OCI-LY7 (cell line): Measurements from ENCODE around the gene ZNF598. TPM values are rescaled to one million over a fixed set of nuclear protein-coding genes. Genes with fewer than 3 reads are reported as not detected.
A peak's percentile ranks its signal among the peaks of the same experiment; 100 is the strongest.

ENCODE experiments used
- BruUV-seq: library from RNA; stranded (reverse); fragments of 400-500 nt; replicated peaks from 2 replicates; lab custom pipeline; 2021; lab: Mats Ljungman, UMichigan
- CTCF ChIA-PET: fragments of 300-600 bp; sonication (Branson Sonifier 250); formaldehyde crosslinking; loops from one replicate; lab custom pipeline; 2022; ENCODE audit warnings: antibody characterized with exemption; ENCODE audit not compliant: unreplicated experiment; lab: Charles Lee
- POLR2A ChIA-PET: fragments of 300-600 bp; sonication (Branson Sonifier 250); formaldehyde crosslinking; loops from one replicate; lab custom pipeline; 2022; ENCODE audit warnings: antibody characterized with exemption; lab: Charles Lee
- DNase-seq: peaks from one replicate; pipeline ENCODE4 v3.0.0-alpha.2; 2015; ENCODE audit warnings: low spot score
- H2AFZ ChIP-seq: fragments of 200-600 bp; sonication (generic), shearing (Covaris generic); 2 replicates; pipeline ENCODE4 v1.6.1; 2014; ENCODE audit warnings: mild to moderate bottlenecking, antibody characterized with exemption, low read length, moderate library complexity
- H3K27ac ChIP-seq: fragments of 200-600 bp; sonication (generic); 2 replicates; pipeline ENCODE4 v1.5.1; 2014; ENCODE audit warnings: mixed run types, low read depth, mild to moderate bottlenecking, moderate library complexity, low read length, inconsistent platforms; ENCODE audit not compliant: poor library complexity, severe bottlenecking
- H3K36me3 ChIP-seq: fragments of 200-600 bp; sonication (generic); 2 replicates; pipeline ENCODE4 v1.6.1; 2014; ENCODE audit warnings: mild to moderate bottlenecking, antibody characterized with exemption, low read length, moderate library complexity, mixed read lengths; ENCODE audit not compliant: insufficient read depth
- H3K4me1 ChIP-seq: fragments of 200-600 bp; sonication (generic); 2 replicates; pipeline ENCODE4 v1.5.1; 2014; ENCODE audit warnings: mild to moderate bottlenecking, low read length; ENCODE audit not compliant: insufficient read depth, poor library complexity, severe bottlenecking
- H3K4me2 ChIP-seq: fragments of 200-600 bp; sonication (generic); 2 replicates; pipeline ENCODE4 v1.6.1; 2014; ENCODE audit warnings: mild to moderate bottlenecking, low read length
- H3K4me3 ChIP-seq: fragments of 200-600 bp; sonication (generic); 2 replicates; pipeline ENCODE4 v1.5.1; 2014; ENCODE audit warnings: mild to moderate bottlenecking, low read depth, low read length; ENCODE audit not compliant: poor library complexity, severe bottlenecking
- H3K79me2 ChIP-seq: fragments of 200-600 bp; sonication (generic); 2 replicates; pipeline ENCODE4 v1.6.1; 2016; ENCODE audit warnings: low read depth, mild to moderate bottlenecking, low read length, moderate library complexity, mixed read lengths; ENCODE audit not compliant: insufficient read depth
- H3K9me2 ChIP-seq: fragments of 200-600 bp; sonication (generic); 2 replicates; pipeline ENCODE4 v1.6.1; 2016; ENCODE audit warnings: mild to moderate bottlenecking, low read length, mixed read lengths; ENCODE audit not compliant: insufficient read depth
- H3K9me3 ChIP-seq: fragments of 200-600 bp; sonication (generic); 2 replicates; pipeline ENCODE4 v1.6.1; 2014; ENCODE audit warnings: mild to moderate bottlenecking, mixed run types, low read length, mixed read lengths
- H4K20me1 ChIP-seq: fragments of 200-600 bp; sonication (generic); 2 replicates; pipeline ENCODE4 v1.6.1; 2014; ENCODE audit warnings: mild to moderate bottlenecking, antibody characterized with exemption, low read length, moderate library complexity, mixed read lengths; ENCODE audit not compliant: insufficient read depth
- CTCF ChIP-seq: fragments of 200-600 bp; sonication (generic); conservative IDR thresholded peaks from 2 replicates; pipeline ENCODE4 v1.5.1; 2014; ENCODE audit warnings: mild to moderate bottlenecking, antibody characterized with exemption, low read length, moderate library complexity, mixed read lengths
- EZH2phosphoT487 ChIP-seq: fragments of 200-600 bp; sonication (generic); IDR thresholded peaks from 2 replicates; pipeline ENCODE4 v1.6.1; 2018; ENCODE audit warnings: low read depth, borderline replicate concordance, mild to moderate bottlenecking, mixed run types, antibody characterized with exemption, low read length, moderate library complexity, mixed read lengths
- intact Hi-C: fragments of 100-400 bp; cut with micrococcal nuclease; formaldehyde crosslinking; loops from one replicate; pipeline ENCODE4 v1.10.0; 2022; ENCODE audit not compliant: unreplicated experiment
- total RNA-seq, 2 experiments: library from RNA; depleted of rRNA in 1 of 2; stranded (reverse); fragments of >200 nt in 1 of 2; shearing (Covaris generic) in 1 of 2; gene quantifications; 2 replicates each; pipeline ENCODE4 v1.2.3, GENCODE V29; 2014 to 2022

ZNF598 gene
- total RNA-seq, 2 experiments from 2014 or later: 26.3 to 80.4 TPM

- peak overlapping the region; percentile 81 for H2AFZ ChIP-seq
Measured at GRCh38 chr16:2023092-2024031, 13.7 kb upstream of the ZNF598 start.

GRCh38 chr16:2022723-2023091 lies 13.1 kb upstream of the ZNF598 start:
- no peaks in the 10 kb centered on the region for H3K79me2 ChIP-seq
- intact Hi-C loops: loop anchor here (1.0 to 2.0 kb wide), 2 partner anchors 24 to 118 kb away; partner anchors contain the start of genes NTHL1 and TSC2
- H3K4me1 ChIP-seq: peaks cover 13% of the 10 kb centered on the region
- ChIA-PET CTCF (interaction anchor here (0.6 to 0.7 kb wide), 3 partner anchors 56 to 117 kb away, joined by 3 to 8 read pairs (median 3); no protein-coding TSS in a partner anchor), POLR2A (interaction anchor here (0.6 kb wide), 2 partner anchors 10 to 343 kb away, joined by 3 read pairs; no protein-coding TSS in a partner anchor)
- peak overlapping the region; percentile 35; the same call in 1 of the 2 replicates for H2AFZ ChIP-seq
- no TSS peak for BruUV-seq
- TF ChIP-seq CTCF (no peak), EZH2phosphoT487 (no peak)
- no peaks in the 10 kb centered on the region for H3K9me3 ChIP-seq
- no peaks in the 10 kb centered on the region for H3K36me3 ChIP-seq
- peak overlapping the region; percentile 29 for H3K4me3 ChIP-seq
- H3K27ac ChIP-seq: no peak overlapping the region
- H4K20me1 ChIP-seq: no peaks in the 10 kb centered on the region
- peak; percentile 32 for DNase-seq
- no peaks in the 10 kb centered on the region for H3K9me2 ChIP-seq
- H3K4me2 ChIP-seq: peak overlapping the region; percentile 55

More at GRCh38 chr16:2023092-2024031, 13.7 kb upstream of the ZNF598 start:
- no peaks in the 10 kb centered on the region for H3K79me2 ChIP-seq
- peak; percentile 91 for TF ChIP-seq CTCF
- TF ChIP-seq EZH2phosphoT487: no peak
- peak; percentile 89 for DNase-seq
- ChIA-PET POLR2A (no interaction called here), CTCF (interaction anchor here (0.6 to 0.7 kb wide), 2 partner anchors 56 to 117 kb away, joined by 3 to 8 read pairs; no protein-coding TSS in a partner anchor)
- H3K9me3 ChIP-seq: no peaks in the 10 kb centered on the region
- H3K4me3 ChIP-seq: peak overlapping the region; percentile 29
- peaks cover 13% of the 10 kb centered on the region for H3K4me1 ChIP-seq
- peak overlapping the region; percentile 67 for H3K4me2 ChIP-seq
- H3K36me3 ChIP-seq: no peaks in the 10 kb centered on the region
- H3K27ac ChIP-seq: no peak overlapping the region
- H3K9me2 ChIP-seq: no peaks in the 10 kb centered on the region
- H4K20me1 ChIP-seq: no peaks in the 10 kb centered on the region
- no TSS peak for BruUV-seq
- intact Hi-C loops: loop anchor here (1.0 to 2.0 kb wide), 2 partner anchors 23 to 117 kb away; partner anchors contain the start of genes NTHL1 and TSC2
